Measurements from ENCODE around the gene B4GALNT4. TPM values are rescaled to one million over a fixed set of nuclear protein-coding genes. Genes with fewer than 3 reads are reported as not detected.

Gene B4GALNT4
- total and polyA plus RNA-seq, 2 of the 13 experiments (the other 11 are each of a cell fraction or from before 2014, with no cell fraction given), result 30.5 to 50.1 TPM

DNA sequence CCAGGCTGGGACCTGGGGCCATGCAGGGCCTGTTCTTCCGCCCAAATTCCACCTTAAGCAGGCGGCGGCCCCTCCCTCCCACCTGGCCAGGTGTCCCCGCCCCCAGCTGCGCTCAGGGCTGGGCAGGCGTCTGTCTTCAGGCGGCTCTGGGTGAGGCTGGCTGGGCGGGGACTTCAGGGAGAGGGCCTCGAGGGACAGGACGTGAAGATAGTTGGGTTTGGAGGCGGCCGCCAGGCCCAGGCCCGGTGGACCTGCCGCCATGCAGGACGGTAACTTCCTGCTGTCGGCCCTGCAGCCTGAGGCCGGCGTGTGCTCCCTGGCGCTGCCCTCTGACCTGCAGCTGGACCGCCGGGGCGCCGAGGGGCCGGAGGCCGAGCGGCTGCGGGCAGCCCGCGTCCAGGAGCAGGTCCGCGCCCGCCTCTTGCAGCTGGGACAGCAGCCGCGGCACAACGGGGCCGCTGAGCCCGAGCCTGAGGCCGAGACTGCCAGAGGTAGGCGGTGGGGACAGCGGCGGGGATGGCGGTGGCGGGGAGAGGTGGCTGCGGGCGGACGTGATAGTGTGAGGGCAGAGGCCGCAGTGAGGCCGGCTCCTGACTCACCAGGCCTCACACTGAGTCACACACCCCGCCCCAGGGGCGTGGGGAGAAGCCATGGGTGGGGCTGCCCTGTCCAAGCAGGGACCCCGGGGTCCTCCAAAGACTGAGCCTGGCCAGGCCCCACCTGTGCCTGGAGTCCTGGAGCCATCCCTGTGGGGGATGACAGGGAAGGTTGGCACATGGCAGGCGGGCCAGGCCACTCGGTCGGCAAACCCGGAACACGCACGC, 24.9 kb downstream of the B4GALNT4 start, which contains the start of gene PKP3 (continued):
- TF ChIP-seq, protein P1, sequence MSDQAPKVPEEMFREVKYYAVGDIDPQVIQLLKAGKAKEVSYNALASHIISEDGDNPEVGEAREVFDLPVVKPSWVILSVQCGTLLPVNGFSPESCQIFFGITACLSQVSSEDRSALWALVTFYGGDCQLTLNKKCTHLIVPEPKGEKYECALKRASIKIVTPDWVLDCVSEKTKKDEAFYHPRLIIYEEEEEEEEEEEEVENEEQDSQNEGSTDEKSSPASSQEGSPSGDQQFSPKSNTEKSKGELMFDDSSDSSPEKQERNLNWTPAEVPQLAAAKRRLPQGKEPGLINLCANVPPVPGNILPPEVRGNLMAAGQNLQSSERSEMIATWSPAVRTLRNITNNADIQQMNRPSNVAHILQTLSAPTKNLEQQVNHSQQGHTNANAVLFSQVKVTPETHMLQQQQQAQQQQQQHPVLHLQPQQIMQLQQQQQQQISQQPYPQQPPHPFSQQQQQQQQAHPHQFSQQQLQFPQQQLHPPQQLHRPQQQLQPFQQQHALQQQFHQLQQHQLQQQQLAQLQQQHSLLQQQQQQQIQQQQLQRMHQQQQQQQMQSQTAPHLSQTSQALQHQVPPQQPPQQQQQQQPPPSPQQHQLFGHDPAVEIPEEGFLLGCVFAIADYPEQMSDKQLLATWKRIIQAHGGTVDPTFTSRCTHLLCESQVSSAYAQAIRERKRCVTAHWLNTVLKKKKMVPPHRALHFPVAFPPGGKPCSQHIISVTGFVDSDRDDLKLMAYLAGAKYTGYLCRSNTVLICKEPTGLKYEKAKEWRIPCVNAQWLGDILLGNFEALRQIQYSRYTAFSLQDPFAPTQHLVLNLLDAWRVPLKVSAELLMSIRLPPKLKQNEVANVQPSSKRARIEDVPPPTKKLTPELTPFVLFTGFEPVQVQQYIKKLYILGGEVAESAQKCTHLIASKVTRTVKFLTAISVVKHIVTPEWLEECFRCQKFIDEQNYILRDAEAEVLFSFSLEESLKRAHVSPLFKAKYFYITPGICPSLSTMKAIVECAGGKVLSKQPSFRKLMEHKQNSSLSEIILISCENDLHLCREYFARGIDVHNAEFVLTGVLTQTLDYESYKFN (CRISPR knock-in tag; conservative IDR thresholded peaks at IDR 0.05), result peak; percentile 41; the same call in 1 of the 2 replicates
- peak; percentile 77 for TF ChIP-seq IKZF4 (CRISPR knock-in tag; IDR thresholded peaks at IDR 0.05; ENCODE audit: borderline replicate concordance, low read depth, not compliant biosample characterization)
- peak; percentile 77 for TF ChIP-seq KDM5B (CRISPR knock-in tag; IDR thresholded peaks at IDR 0.05; ENCODE audit: borderline replicate concordance)
- 0 out of 2 replicates have a peak, but pooled peaks have one; percentile 44 for TF ChIP-seq SATB2 (CRISPR knock-in tag; IDR thresholded peaks at IDR 0.05)
- peak; percentile 99 for TF ChIP-seq ZEB1 (IDR thresholded peaks at IDR 0.05; ENCODE audit: insufficient replicate concordance, low read depth)
- peak; percentile 67 for TF ChIP-seq PHF8 (CRISPR knock-in tag; IDR thresholded peaks at IDR 0.05)
- TF ChIP-seq, protein P2, sequence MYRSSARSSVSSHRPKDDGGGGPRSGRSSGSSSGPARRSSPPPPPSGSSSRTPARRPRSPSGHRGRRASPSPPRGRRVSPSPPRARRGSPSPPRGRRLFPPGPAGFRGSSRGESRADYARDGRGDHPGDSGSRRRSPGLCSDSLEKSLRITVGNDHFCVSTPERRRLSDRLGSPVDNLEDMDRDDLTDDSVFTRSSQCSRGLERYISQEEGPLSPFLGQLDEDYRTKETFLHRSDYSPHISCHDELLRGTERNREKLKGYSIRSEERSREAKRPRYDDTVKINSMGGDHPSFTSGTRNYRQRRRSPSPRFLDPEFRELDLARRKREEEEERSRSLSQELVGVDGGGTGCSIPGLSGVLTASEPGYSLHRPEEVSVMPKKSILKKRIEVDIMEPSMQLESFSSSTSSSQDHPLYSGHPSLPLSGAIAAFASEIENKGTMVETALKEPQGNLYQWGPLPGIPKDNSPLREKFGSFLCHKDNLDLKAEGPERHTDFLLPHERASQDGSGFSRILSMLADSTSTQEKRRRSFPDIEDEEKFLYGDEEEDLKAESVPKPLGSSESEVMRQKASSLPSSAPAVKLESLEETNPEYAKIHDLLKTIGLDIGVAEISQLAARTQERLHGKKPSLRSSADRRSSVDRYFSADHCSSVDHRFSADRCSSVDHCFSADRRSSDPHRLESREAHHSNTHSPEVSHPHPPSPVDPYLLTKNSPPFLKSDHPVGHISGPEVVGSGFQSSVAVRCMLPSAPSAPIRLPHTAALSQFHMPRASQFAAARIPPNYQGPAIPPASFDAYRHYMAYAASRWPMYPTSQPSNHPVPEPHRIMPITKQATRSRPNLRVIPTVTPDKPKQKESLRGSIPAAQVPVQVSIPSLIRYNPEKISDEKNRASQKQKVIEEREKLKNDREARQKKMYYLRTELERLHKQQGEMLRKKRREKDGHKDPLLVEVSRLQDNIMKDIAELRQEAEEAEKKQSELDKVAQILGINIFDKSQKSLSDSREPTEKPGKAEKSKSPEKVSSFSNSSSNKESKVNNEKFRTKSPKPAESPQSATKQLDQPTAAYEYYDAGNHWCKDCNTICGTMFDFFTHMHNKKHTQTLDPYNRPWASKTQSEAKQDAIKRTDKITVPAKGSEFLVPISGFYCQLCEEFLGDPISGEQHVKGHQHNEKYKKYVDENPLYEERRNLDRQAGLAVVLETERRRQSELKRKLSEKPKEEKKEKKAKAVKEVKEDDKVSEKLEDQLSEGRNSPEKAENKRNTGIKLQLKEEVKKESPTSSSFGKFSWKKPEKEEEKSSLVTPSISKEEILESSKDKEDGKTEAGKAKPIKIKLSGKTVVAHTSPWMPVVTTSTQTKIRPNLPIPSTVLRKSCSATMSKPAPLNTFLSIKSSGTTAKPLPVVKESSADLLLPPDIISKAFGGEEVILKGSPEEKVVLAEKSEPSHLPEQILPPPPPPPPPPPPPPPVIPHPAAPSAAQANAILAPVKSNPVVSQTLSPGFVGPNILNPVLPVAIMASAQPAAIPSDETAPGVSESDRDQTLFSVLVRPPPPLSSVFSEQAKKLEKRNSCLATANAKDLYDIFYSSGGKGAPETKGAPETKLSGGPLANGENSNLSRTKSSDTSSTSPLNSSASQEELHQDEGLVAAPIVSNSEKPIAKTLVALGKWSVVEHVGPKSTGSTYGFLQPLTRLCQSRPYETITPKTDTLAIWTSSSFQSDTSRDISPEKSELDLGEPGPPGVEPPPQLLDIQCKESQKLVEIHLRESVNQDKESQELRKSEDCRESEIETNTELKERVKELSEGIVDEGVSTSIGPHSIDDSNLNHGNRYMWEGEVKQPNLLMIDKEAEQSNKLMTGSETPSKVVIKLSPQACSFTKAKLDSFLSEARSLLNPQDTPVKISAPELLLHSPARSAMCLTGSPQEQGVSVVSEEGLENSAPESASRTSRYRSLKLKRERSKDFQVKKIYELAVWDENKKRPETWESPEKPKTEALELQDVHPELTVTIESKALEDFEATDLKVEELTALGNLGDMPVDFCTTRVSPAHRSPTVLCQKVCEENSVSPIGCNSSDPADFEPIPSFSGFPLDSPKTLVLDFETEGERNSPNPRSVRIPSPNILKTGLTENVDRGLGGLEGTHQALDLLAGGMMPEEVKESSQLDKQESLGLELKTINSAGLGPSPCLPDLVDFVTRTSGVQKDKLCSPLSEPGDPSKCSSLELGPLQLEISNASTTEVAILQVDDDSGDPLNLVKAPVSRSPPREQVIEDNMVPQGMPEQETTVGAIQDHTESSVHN (CRISPR knock-in tag; IDR thresholded peaks at IDR 0.05), result no peak
- peak; percentile 68; the same call in 1 of the 2 replicates for TF ChIP-seq ZNF605 (CRISPR knock-in tag; IDR thresholded peaks at IDR 0.05)
- TF ChIP-seq GABPB1 (CRISPR knock-in tag; IDR thresholded peaks at IDR 0.05), result peak; percentile 65; the same call in 1 of the 2 replicates
- TF ChIP-seq NR2F1 (CRISPR knock-in tag; IDR thresholded peaks at IDR 0.05), result peak; percentile 8 to 60; a peak in 2 of 4 replicates
- no peak for TF ChIP-seq THAP11 (CRISPR knock-in tag; IDR thresholded peaks at IDR 0.05)
- peak; percentile 79 for TF ChIP-seq SPEN (CRISPR knock-in tag; IDR thresholded peaks at IDR 0.05; ENCODE audit: low read depth)
- TF ChIP-seq, protein P3, sequence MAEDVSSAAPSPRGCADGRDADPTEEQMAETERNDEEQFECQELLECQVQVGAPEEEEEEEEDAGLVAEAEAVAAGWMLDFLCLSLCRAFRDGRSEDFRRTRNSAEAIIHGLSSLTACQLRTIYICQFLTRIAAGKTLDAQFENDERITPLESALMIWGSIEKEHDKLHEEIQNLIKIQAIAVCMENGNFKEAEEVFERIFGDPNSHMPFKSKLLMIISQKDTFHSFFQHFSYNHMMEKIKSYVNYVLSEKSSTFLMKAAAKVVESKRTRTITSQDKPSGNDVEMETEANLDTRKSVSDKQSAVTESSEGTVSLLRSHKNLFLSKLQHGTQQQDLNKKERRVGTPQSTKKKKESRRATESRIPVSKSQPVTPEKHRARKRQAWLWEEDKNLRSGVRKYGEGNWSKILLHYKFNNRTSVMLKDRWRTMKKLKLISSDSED (CRISPR knock-in tag; IDR thresholded peaks at IDR 0.05), result 0 out of 2 replicates have a peak, but pooled peaks have one; percentile 42
